Thoracic aorta (tissue), 2 donors: ENCODE measurements around the gene SLC25A6. TPM values are rescaled to one million over a fixed set of nuclear protein-coding genes. Genes with fewer than 3 reads are reported as not detected.
A peak's percentile ranks its signal among the peaks of the same experiment; 100 is the strongest.

Experiments used
- ATAC-seq: fragments of 150-250 bp; one replicate; pipeline ENCODE4 v1.8.0; 2017; ENCODE audit warnings: low read depth; ENCODE audit not compliant: insufficient number of reproducible peaks, low FRiP score
- DNase-seq: peaks from one replicate; pipeline ENCODE4 v3.0.0-alpha.2; 2020; ENCODE audit warnings: low spot score
- H3K27ac ChIP-seq, 2 donors: fragments of 200-600 bp; sonication (generic); 1 replicate in 1 of 2; 2 replicates in 1 of 2; pipeline ENCODE4 v1.5.1; 2016; ENCODE audit warnings: mild to moderate bottlenecking in 2 of 2, moderate library complexity in 2 of 2
- H3K27me3 ChIP-seq: fragments of 200-600 bp; sonication (generic); replicated peaks from 2 replicates; pipeline ENCODE4 v1.6.0; 2016; ENCODE audit warnings: mild to moderate bottlenecking; ENCODE audit not compliant: insufficient read depth
- H3K36me3 ChIP-seq: fragments of 200-600 bp; sonication (generic); one replicate; pipeline ENCODE4 v1.5.1; 2016
- H3K4me1 ChIP-seq, 2 donors: fragments of 200-600 bp; sonication (generic); 1 replicate in 1 of 2; 2 replicates in 1 of 2; pipeline versions ENCODE4 v1.5.1 to v1.6.0; 2016; ENCODE audit warnings: low read depth in 2 of 2, mild to moderate bottlenecking in 1 of 2; ENCODE audit not compliant: control insufficient read depth in 1 of 2
- H3K4me3 ChIP-seq: fragments of 200-600 bp; sonication (generic); 2 replicates; pipeline ENCODE4 v1.5.1; 2016; ENCODE audit warnings: mild to moderate bottlenecking
- H3K9me3 ChIP-seq: fragments of 200-600 bp; sonication (generic); 2 replicates; pipeline ENCODE4 v1.5.1; 2016
- CTCF ChIP-seq: fragments of 200-600 bp; sonication (generic); IDR thresholded peaks from one replicate; pipeline ENCODE4 v1.5.1; 2019; ENCODE audit warnings: antibody characterized with exemption
- total RNA-seq, 2 donors: library from RNA; depleted of rRNA; stranded (reverse); fragments of >200 nt; gene quantifications; one replicate each; pipeline versions ENCODE4 v1.1.0 to v1.2.3, GENCODE V29; 2016

SLC25A6 gene
- total RNA-seq, 2 donors from 2014 or later: 172 to 211 TPM

DNA sequence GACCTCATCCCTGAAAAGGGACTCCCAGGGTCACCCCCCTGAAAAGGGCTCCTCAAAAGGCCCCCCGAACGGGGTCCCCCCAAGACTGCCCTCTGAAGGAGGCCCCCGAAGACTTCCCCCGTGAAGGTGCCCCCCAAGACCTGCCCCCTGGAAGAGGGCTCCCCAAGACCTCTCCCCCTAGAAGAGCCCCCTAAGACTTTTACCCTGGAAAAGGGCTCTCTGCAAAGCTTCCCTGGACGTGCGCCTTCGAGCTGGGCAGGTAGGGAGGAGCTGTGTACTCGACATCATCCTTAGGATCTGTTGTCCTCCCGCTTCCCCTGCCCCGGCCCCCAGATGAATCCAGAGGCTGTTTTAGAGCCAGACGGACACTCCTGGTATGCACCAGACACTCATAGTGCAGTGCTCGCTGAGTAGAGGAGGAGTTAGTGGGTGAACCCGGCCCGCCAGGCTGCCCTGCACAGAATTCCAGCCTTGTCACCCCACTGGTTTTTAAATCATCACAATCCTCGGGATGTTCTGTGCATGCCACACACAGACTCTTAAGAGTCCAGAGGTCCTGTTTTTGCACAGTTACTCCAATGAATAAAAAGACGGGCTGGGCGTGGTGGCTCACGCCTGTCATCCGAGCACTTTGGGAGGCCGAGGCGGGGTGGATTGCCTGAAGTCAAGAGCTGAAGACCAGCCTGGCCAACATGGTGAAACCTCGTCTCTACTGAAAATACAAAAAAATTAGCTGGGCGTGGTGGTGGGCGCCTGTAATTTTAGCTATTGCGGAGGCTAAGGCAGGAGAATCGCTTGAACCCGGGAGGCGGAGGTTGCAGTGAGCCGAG is 5.7 kb upstream of the SLC25A6 start:
- TF ChIP-seq CTCF: no peak

DNA sequence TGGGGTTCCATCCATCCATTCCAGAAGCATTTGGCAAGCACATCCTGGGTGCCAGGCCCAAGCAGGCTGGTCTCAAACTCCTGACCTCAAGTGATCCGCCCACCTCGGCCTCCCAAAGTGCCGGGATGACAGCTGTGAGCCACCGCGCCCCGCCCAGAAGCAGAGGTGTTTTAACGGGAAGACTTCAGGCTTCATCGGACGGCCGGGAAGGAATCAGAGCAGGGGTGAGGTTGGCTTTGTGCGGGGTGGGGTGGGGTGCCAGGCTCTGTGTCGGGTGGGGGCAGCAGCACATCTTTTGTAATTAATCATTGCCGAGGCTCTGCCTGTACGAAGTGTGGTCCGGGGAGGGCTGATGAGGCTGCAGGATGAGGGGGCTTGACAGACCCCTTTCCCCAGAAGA is 5.1 kb upstream of the SLC25A6 start:
- DNase-seq: no peak
- no peaks in the 10 kb centered on the region for H3K9me3 ChIP-seq
- TF ChIP-seq CTCF: no peak

More for the DNA sequence above, 5.7 kb upstream of the SLC25A6 start:
- Histone ChIP-seq H3K27ac (no peak overlapping the region), H3K4me3 (no peak overlapping the region), H3K27me3 (no peaks in the 10 kb centered on the region), H3K9me3 (no peaks in the 10 kb centered on the region), H3K4me1 (peaks cover 0 to 18% of the 10 kb centered on the region in 2 donors), H3K36me3 (no peaks in the 10 kb centered on the region)
- ATAC-seq (no peak), DNase-seq (no peak)

GRCh38 chrX:1395646-1396216 is 3.8 kb upstream of the SLC25A6 start:
- H3K4me3 ChIP-seq: no peak overlapping the region
- TF ChIP-seq CTCF: no peak
- no peaks in the 10 kb centered on the region for H3K36me3 ChIP-seq
- no peaks in the 10 kb centered on the region for H3K27me3 ChIP-seq
- no peak overlapping the region for H3K27ac ChIP-seq
- DNase-seq: no peak
- ATAC-seq: no peak
- peaks cover 5 to 23% of the 10 kb centered on the region in 2 donors for H3K4me1 ChIP-seq
- H3K9me3 ChIP-seq: no peaks in the 10 kb centered on the region

More for the DNA sequence above, 5.1 kb upstream of the SLC25A6 start:
- no peak overlapping the region for H3K4me3 ChIP-seq
- no peak for ATAC-seq
- peaks cover 0 to 18% of the 10 kb centered on the region in 2 donors for H3K4me1 ChIP-seq
- no peaks in the 10 kb centered on the region for H3K27me3 ChIP-seq
- H3K27ac ChIP-seq: no peak overlapping the region
- H3K36me3 ChIP-seq: no peaks in the 10 kb centered on the region

- DNase-seq: no peak
Observed at GRCh38 chrX:1394731-1395501, 3.0 kb upstream of the SLC25A6 start.

More at GRCh38 chrX:1394731-1395501, 3.0 kb upstream of the SLC25A6 start:
- Histone ChIP-seq H3K4me1 (peaks cover 13 to 31% of the 10 kb centered on the region in 2 donors), H3K9me3 (no peaks in the 10 kb centered on the region), H3K36me3 (peaks cover 4% of the 10 kb centered on the region), H3K27ac (peak overlapping the region in 1 of 2 donors; percentile 55), H3K27me3 (no peaks in the 10 kb centered on the region), H3K4me3 (no peak overlapping the region)
- ATAC-seq: no peak
- no peak for TF ChIP-seq CTCF
